OCI-M1 (cell line): ENCODE measurements around the gene AMD1.
A peak's percentile ranks its signal among the peaks of the same experiment; 100 is the strongest.
"Not testable (repeated sequence)": the region's sequence is repeated elsewhere in the genome, so short reads cannot be mapped to it uniquely, and the experiment has no call there.

Source experiments
- DNase-seq: peaks from one replicate; lab custom pipeline; 2025; lab: John Stamatoyannopoulos, UW

The AMD1 gene

GRCh38 chr6:110877569-110877968, 3.0 kb downstream of the AMD1 start:
- no peak for DNase-seq

GRCh38 chr6:110878751-110879522, 4.4 kb downstream of the AMD1 start:
- DNase-seq: peak; percentile 81

- DNase-seq: no peak
Measured at GRCh38 chr6:110880651-110881050, 6.1 kb downstream of the AMD1 start.

- no peak for DNase-seq
Measured at GRCh38 chr6:110881546-110882273, 7.1 kb downstream of the AMD1 start.

- no peak for DNase-seq
Measured at GRCh38 chr6:110882274-110882619, 7.7 kb downstream of the AMD1 start.

GRCh38 chr6:110882824-110883554, 8.4 kb downstream of the AMD1 start:
- no peak for DNase-seq

GRCh38 chr6:110884321-110884720, 9.7 kb downstream of the AMD1 start:
- DNase-seq: no peak

GRCh38 chr6:110885526-110885925, 10.9 kb downstream of the AMD1 start:
- no peak for DNase-seq

- DNase-seq: no peak
Measured at GRCh38 chr6:110886555-110887167, 12.1 kb downstream of the AMD1 start.

- DNase-seq: no peak
Measured at GRCh38 chr6:110890288-110890687, 15.7 kb downstream of the AMD1 start.

- no peak for DNase-seq
Measured at GRCh38 chr6:110895907-110896608, 21.5 kb downstream of the AMD1 start.

- DNase-seq: no peak
Measured at GRCh38 chr6:110897433-110897832, 22.8 kb downstream of the AMD1 start.

- DNase-seq: no peak
Measured at GRCh38 chr6:110898111-110898510, 23.5 kb downstream of the AMD1 start.

- DNase-seq: no peak
Measured at GRCh38 chr6:110900028-110900598, 25.5 kb downstream of the AMD1 start.

GRCh38 chr6:110901601-110902000, 27.0 kb downstream of the AMD1 start:
- DNase-seq: not testable (repeated sequence)

- no peak for DNase-seq
Measured at GRCh38 chr6:110902091-110902490, 27.5 kb downstream of the AMD1 start.

- DNase-seq: not testable (repeated sequence)
Measured at GRCh38 chr6:110906273-110906672, 31.7 kb downstream of the AMD1 start.

GRCh38 chr6:110930781-110931180, 56.2 kb downstream of the AMD1 start:
- peak; percentile 39 for DNase-seq

- no peak for DNase-seq
Measured at GRCh38 chr6:110933912-110934311, 59.3 kb downstream of the AMD1 start.

- no peak for DNase-seq
Measured at GRCh38 chr6:110934381-110934898, 59.9 kb downstream of the AMD1 start.

- DNase-seq: no peak
Measured at GRCh38 chr6:110935171-110935570, 60.6 kb downstream of the AMD1 start.
